Upper lobe of left lung (tissue), 4 donors: Measurements from ENCODE around the gene FOXJ2.

Experiments
- EP300 ChIP-seq, 4 donors: sonication (generic); formaldehyde crosslinking; IDR thresholded peaks; one replicate each; pipeline ENCODE4 v1.5.1; 2017; ENCODE audit warnings: antibody characterized with exemption in 4 of 4, control low read depth in 2 of 4
- POLR2A ChIP-seq, 4 donors: fragments of 450-650 bp; IDR thresholded peaks; one replicate each; pipeline ENCODE4 v1.5.1; 2016 to 2017; ENCODE audit warnings: antibody characterized with exemption in 4 of 4, mild to moderate bottlenecking in 2 of 4
- POLR2AphosphoS5 ChIP-seq, 2 donors: sonication (generic); formaldehyde crosslinking; IDR thresholded peaks; one replicate each; pipeline ENCODE4 v1.5.1; 2017; ENCODE audit warnings: antibody characterized with exemption in 2 of 2
- TF ChIP-seq, protein P1 (sequence below), 6 experiments: fragments of 450-650 bp in 4 of 6; fragments of 200-600 bp in 2 of 6; sonication (generic) in 2 of 6; IDR thresholded peaks; one replicate each; pipeline ENCODE4 v1.5.1; 2016 to 2019; ENCODE audit warnings: antibody characterized with exemption in 6 of 6

DNA sequence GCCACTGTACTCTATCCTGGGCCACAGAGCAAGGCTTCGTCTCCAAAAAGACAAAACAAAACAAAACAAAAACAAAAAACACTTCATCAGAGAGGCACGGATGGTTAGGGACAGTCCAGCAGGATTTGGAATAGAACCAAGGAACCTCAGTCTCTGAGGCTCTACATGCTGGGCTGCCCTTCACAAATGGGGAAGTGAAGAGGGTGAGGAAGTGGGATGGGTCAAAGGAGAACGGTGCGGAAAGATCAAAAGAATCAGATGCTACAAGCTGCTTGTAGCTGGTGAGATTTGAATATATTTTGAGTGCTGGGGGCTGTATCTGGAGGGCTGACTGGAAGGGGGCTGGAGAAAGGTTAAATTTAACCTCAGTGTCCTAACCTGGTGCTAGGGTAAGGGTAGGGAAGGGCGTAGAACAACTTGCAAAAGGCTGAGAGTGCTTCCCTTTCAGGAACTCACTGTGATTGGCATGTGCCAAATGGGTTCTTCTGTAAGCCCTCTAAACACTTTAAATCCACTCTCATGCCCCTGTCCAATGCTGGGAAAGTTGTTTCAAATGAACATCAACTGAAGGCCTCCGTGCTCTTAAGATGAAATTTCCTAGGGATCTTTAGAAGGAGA is 4.6 kb downstream of the FOXJ2 start:
- TF ChIP-seq, protein P1, sequence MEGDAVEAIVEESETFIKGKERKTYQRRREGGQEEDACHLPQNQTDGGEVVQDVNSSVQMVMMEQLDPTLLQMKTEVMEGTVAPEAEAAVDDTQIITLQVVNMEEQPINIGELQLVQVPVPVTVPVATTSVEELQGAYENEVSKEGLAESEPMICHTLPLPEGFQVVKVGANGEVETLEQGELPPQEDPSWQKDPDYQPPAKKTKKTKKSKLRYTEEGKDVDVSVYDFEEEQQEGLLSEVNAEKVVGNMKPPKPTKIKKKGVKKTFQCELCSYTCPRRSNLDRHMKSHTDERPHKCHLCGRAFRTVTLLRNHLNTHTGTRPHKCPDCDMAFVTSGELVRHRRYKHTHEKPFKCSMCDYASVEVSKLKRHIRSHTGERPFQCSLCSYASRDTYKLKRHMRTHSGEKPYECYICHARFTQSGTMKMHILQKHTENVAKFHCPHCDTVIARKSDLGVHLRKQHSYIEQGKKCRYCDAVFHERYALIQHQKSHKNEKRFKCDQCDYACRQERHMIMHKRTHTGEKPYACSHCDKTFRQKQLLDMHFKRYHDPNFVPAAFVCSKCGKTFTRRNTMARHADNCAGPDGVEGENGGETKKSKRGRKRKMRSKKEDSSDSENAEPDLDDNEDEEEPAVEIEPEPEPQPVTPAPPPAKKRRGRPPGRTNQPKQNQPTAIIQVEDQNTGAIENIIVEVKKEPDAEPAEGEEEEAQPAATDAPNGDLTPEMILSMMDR (IDR thresholded peaks at IDR 0.05): no peak
- no peak for TF ChIP-seq POLR2A (IDR thresholded peaks at IDR 0.05)
- TF ChIP-seq EP300 (IDR thresholded peaks at IDR 0.05): no peak
- TF ChIP-seq POLR2AphosphoS5 (IDR thresholded peaks at IDR 0.05): no peak
